ENCODE measurements around the gene BPIFB2.

Gene BPIFB2

DNA sequence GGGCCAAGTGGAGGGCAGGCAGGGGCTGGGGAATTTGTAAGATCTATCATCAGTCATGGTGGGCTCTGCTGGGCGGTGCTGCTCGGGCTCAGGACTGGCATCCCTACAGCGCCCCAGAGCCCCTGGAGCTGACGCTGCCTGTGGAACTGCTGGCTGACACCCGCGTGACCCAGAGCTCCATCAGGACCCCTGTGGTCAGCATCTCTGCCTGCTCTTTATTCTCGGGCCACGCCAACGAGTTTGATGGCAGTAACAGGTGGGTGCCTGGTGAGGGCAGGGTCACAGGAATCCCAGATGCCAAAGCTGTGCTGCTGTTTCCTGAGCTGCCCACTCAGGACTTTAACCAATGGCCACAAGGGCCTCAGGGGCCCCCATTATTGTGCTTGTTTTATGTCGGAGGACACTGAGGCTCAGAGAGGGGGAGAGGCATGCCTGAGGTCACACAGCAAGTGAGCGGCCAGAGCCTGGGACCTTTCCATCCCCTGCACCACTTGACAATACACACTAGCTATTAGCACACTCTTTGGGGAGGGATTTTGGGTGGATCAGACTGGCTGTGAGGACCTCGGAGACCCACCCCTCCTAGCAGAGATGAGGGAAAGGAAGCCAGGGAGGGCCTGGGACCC, 6.3 kb downstream of the BPIFB2 start:
- H3K36me3 ChIP-seq (replicated peaks) = no peaks in the 10 kb centered on the region
- no peak overlapping the region for H3K4me3 ChIP-seq (ENCODE audit: low read depth, low read length)
- H3K27ac ChIP-seq = no peak overlapping the region
- DNase-seq = no peak
- TF ChIP-seq CTCF (IDR thresholded peaks at IDR 0.05; ENCODE audit: low read depth, low read length, missing control alignments) = no peak
- no peaks in the 10 kb centered on the region for H3K27me3 ChIP-seq (replicated peaks)
- in situ Hi-C loops (cut with HindIII; ENCODE audit: low pct_ligation_motif_present, low sequenced_read_pairs) = no loop called here

- in situ Hi-C loops (cut with HindIII; ENCODE audit: low pct_ligation_motif_present, low sequenced_read_pairs) = no loop called here
- Histone ChIP-seq H3K27me3 (replicated peaks) (no peaks in the 10 kb centered on the region), H3K36me3 (replicated peaks) (no peaks in the 10 kb centered on the region), H3K27ac (no peak overlapping the region), H3K4me3 (ENCODE audit: low read depth, low read length) (no peak overlapping the region)
- no peak for TF ChIP-seq CTCF (IDR thresholded peaks at IDR 0.05; ENCODE audit: low read depth, low read length, missing control alignments)
- DNase-seq = no peak
Measured at GRCh38 chr20:33014336-33015113, 7.0 kb downstream of the BPIFB2 start.

- no peak overlapping the region for H3K27ac ChIP-seq
Measured at GRCh38 chr20:33015114-33015484, 7.6 kb downstream of the BPIFB2 start.

DNA sequence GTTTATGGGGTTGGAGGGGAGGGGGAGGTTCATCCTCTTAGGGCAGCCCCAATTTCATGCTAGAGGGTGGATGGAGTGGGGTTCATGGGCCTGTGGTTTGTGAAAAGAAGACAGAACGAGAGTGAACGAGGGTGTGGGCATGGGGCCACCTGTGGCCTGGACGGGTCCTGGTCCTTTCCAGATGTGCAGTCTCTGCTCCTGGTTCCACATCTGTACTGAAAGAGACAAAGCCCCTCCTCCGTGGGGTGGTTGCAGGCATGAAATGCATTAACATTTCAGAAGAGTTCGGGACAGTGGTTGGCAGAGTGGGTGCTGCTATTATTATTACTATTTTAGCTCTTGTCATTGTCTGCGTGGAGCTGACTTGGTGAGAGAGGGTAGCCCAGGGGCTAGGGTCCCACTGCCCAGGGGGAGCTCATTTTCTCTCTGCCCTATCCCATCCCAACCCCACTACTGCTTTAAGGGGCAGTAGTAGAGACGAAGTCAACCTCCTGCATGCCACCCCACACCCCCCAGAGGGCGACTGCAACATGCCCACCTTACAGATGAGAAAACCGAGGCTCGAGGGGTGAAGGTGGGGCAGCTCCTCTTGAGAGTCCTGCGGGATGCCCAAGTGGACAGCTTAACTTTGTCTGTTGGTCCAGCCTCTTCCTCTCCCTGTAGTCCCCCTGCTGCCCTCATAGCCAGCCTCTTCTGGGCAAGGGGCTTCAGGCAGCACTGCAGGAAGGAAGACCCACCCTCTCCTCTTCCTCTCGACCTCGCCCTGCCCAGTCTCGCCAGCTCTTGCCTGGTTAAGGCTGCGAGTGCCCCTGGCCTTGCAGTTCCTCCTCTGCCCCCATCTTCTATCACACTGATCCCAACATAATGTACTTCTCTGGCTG, 8.4 kb downstream of the BPIFB2 start:
- H3K36me3 ChIP-seq (replicated peaks) = no peaks in the 10 kb centered on the region
- in situ Hi-C loops (cut with HindIII; ENCODE audit: low pct_ligation_motif_present, low sequenced_read_pairs) = no loop called here
- H3K27me3 ChIP-seq (replicated peaks) = no peaks in the 10 kb centered on the region
- no peak for TF ChIP-seq CTCF (IDR thresholded peaks at IDR 0.05; ENCODE audit: low read depth, low read length, missing control alignments)
- DNase-seq = no peak
- H3K27ac ChIP-seq = no peak overlapping the region
- no peak overlapping the region for H3K4me3 ChIP-seq (ENCODE audit: low read depth, low read length)

More at GRCh38 chr20:33015114-33015484, 7.6 kb downstream of the BPIFB2 start:
- in situ Hi-C loops (cut with HindIII; ENCODE audit: low pct_ligation_motif_present, low sequenced_read_pairs) = no loop called here
- no peak for DNase-seq
- Histone ChIP-seq H3K36me3 (replicated peaks) (no peaks in the 10 kb centered on the region), H3K4me3 (ENCODE audit: low read depth, low read length) (no peak overlapping the region), H3K27me3 (replicated peaks) (no peaks in the 10 kb centered on the region)
- TF ChIP-seq CTCF (IDR thresholded peaks at IDR 0.05; ENCODE audit: low read depth, low read length, missing control alignments) = no peak

DNA sequence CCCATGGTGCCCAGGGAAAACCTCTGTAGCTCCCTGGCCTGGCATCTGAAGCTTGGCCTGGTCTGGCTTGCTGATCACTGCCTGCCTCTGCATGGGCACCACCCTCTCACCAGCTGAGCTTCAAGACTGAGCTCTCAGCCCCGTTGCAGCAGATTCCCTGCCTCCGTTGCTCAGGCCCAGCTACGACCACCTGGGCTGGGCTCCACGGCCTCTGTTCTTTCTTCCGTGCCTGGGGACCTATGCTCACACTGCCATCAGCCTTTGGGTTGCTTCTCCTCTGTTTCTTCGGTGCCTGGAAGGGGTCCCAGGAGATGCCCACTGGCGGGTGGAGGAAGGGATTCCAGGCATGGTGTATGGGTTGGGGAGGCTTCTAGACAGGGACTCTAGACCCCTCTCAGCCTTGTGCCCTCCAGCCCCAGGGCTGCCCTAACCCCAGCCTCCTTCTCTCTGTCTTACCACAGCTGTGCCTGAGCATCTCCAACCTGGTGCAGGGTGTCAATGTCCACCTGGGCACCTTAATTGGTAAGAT, 9.1 kb downstream of the BPIFB2 start:
- no peak for TF ChIP-seq CTCF (IDR thresholded peaks at IDR 0.05; ENCODE audit: low read depth, low read length, missing control alignments)
- Histone ChIP-seq H3K27me3 (replicated peaks) (no peaks in the 10 kb centered on the region), H3K4me3 (ENCODE audit: low read depth, low read length) (no peak overlapping the region), H3K36me3 (replicated peaks) (no peaks in the 10 kb centered on the region), H3K27ac (no peak overlapping the region)
- no peak for DNase-seq
- in situ Hi-C loops (cut with HindIII; ENCODE audit: low pct_ligation_motif_present, low sequenced_read_pairs) = no loop called here
